BJ (cell line): ENCODE measurements around the gene PARD6G. TPM values are rescaled to one million over a fixed set of nuclear protein-coding genes. Genes with fewer than 3 reads are reported as not detected.

Experiments
- CTCF ChIA-PET: fragments of 350-600 bp; formaldehyde crosslinking; extraction: SDS; loops from one replicate; lab custom pipeline; 2021; ENCODE audit warnings: antibody characterized with exemption, inconsistent platforms; lab: Yijun Ruan, JAX
- POLR2A ChIA-PET: fragments of 300-600 bp; sonication (Branson Sonifier 250); formaldehyde crosslinking; extraction: SDS; loops from one replicate; lab custom pipeline; 2021; ENCODE audit warnings: antibody characterized with exemption; lab: Charles Lee
- DNase-seq: peaks from one replicate; pipeline ENCODE4 v3.0.0-alpha.2; 2011; ENCODE audit warnings: low read depth
- H3K27me3 ChIP-seq: 2 replicates; pipeline ENCODE4 v1.6.0; 2011; ENCODE audit warnings: low read length; ENCODE audit not compliant: control insufficient read depth, insufficient read depth
- H3K36me3 ChIP-seq: 2 replicates; pipeline ENCODE4 v1.5.1; 2011; ENCODE audit warnings: low read length; ENCODE audit not compliant: control insufficient read depth, insufficient read depth
- H3K4me3 ChIP-seq: 2 replicates; pipeline ENCODE4 v1.5.1; 2011; ENCODE audit warnings: low read depth, mild to moderate bottlenecking, control low read depth, low read length
- CTCF ChIP-seq: IDR thresholded peaks from 2 replicates; pipeline ENCODE4 v1.5.1; 2011; ENCODE audit warnings: low read depth, mild to moderate bottlenecking, control low read depth, inconsistent platforms, low read length, moderate library complexity; ENCODE audit not compliant: insufficient read depth
- polyA plus RNA-seq: library from polyadenylated mRNA; depleted of rRNA; stranded (reverse); fragments of >200 nt; gene quantifications from 2 replicates; pipeline ENCODE4 v1.2.3, GENCODE V29; 2011

Gene PARD6G
- polyA plus RNA-seq, 1 experiment, result 0.96 TPM

GRCh38 chr18:80154293-80154692 lies 93.0 kb downstream of the PARD6G start:
- Histone ChIP-seq H3K27me3 (no peaks in the 10 kb centered on the region), H3K4me3 (no peak overlapping the region), H3K36me3 (no peaks in the 10 kb centered on the region)
- ChIA-PET CTCF (interaction anchor here (0.5 to 5.8 kb wide), 8 partner anchors 8 to 765 kb away, joined by 3 to 43 read pairs (median 4); no protein-coding TSS in a partner anchor), POLR2A (no interaction called here)
- DNase-seq, result no peak
- peak; percentile 61 for TF ChIP-seq CTCF

GRCh38 chr18:80149667-80150066 lies 97.6 kb downstream of the PARD6G start:
- no peak overlapping the region for H3K4me3 ChIP-seq
- no peak for DNase-seq
- ChIA-PET POLR2A (no interaction called here), CTCF (no interaction called here)
- no peak for TF ChIP-seq CTCF
- no peaks in the 10 kb centered on the region for H3K36me3 ChIP-seq
- no peaks in the 10 kb centered on the region for H3K27me3 ChIP-seq

- H3K36me3 ChIP-seq, result no peaks in the 10 kb centered on the region
- POLR2A ChIA-PET, result no interaction called here
- no peak for DNase-seq
- no peaks in the 10 kb centered on the region for H3K27me3 ChIP-seq
- peak overlapping the region; percentile 66 for H3K4me3 ChIP-seq
- CTCF ChIA-PET, result interaction anchor here (0.6 to 6.3 kb wide), 3 partner anchors 9 to 112 kb away, joined by 3 to 43 read pairs (median 3); no protein-coding TSS in a partner anchor
- no peak for TF ChIP-seq CTCF
These were observed 98.8 kb downstream of the PARD6G start for GRCh38 chr18:80148326-80149199.

- POLR2A ChIA-PET, result interaction anchor here (0.6 kb wide), 1 partner anchor 114 kb away, joined by 5 read pairs; the partner anchor contains the start of gene RBFA
These were observed 99.6 kb downstream of the PARD6G start for GRCh38 chr18:80147418-80148325.

More at GRCh38 chr18:80147418-80148325, 99.6 kb downstream of the PARD6G start:
- no peaks in the 10 kb centered on the region for H3K36me3 ChIP-seq
- peak; percentile 32 for DNase-seq
- no peaks in the 10 kb centered on the region for H3K27me3 ChIP-seq
- CTCF ChIA-PET, result interaction anchor here (0.9 to 6.3 kb wide), 2 partner anchors 10 to 113 kb away, joined by 3 to 43 read pairs; no protein-coding TSS in a partner anchor
- H3K4me3 ChIP-seq, result peak overlapping the region; percentile 66
- no peak for TF ChIP-seq CTCF
